GM12892 (cell line): Measurements from ENCODE around the gene ENGASE.

Source experiments
- DNase-seq: peaks from one replicate; pipeline ENCODE4 v3.0.0; 2011; ENCODE audit not compliant: insufficient read length
- FAIRE-seq: peaks from 2 replicates; lab custom pipeline; 2011; peaks lifted over from hg19 to GRCh38; lab: Jason Lieb, UNC
- POLR2A ChIP-seq: IDR thresholded peaks from 2 replicates; pipeline ENCODE4 v1.6.1; 2011; ENCODE audit warnings: low read depth, low read length, control low read depth
- POLR2AphosphoS5 ChIP-seq: IDR thresholded peaks from 2 replicates; pipeline ENCODE4 v1.6.1; 2011; ENCODE audit warnings: low read depth, low read length, control low read depth
- TAF1 ChIP-seq: IDR thresholded peaks from 2 replicates; pipeline ENCODE4 v1.6.1; 2011; ENCODE audit warnings: low read depth, mild to moderate bottlenecking, control low read depth, low read length, borderline replicate concordance

The ENGASE gene

GRCh38 chr17:79129523-79129922 is 54.9 kb downstream of the ENGASE start:
- TF ChIP-seq TAF1 (no peak), POLR2AphosphoS5 (no peak), POLR2A (no peak)
- FAIRE-seq (no peak), DNase-seq (no peak)

GRCh38 chr17:79130536-79131273 is 56.1 kb downstream of the ENGASE start:
- no peak for FAIRE-seq
- no peak for DNase-seq
- TF ChIP-seq TAF1 (no peak), POLR2A (no peak), POLR2AphosphoS5 (no peak)

GRCh38 chr17:79131274-79131635 is 56.6 kb downstream of the ENGASE start:
- DNase-seq (no peak), FAIRE-seq (no peak)
- no peak for TF ChIP-seq POLR2A
- TF ChIP-seq POLR2AphosphoS5 = no peak
- no peak for TF ChIP-seq TAF1

GRCh38 chr17:79131701-79132100 is 57.1 kb downstream of the ENGASE start:
- TF ChIP-seq POLR2A = no peak
- no peak for TF ChIP-seq TAF1
- no peak for TF ChIP-seq POLR2AphosphoS5
- FAIRE-seq (no peak), DNase-seq (no peak)

GRCh38 chr17:79132271-79133064 is 57.8 kb downstream of the ENGASE start:
- no peak for DNase-seq
- no peak for FAIRE-seq
- TF ChIP-seq POLR2AphosphoS5 (no peak), TAF1 (no peak), POLR2A (no peak)

GRCh38 chr17:79133214-79133613 is 58.6 kb downstream of the ENGASE start:
- DNase-seq (no peak), FAIRE-seq (no peak)
- no peak for TF ChIP-seq POLR2AphosphoS5
- no peak for TF ChIP-seq POLR2A
- no peak for TF ChIP-seq TAF1

GRCh38 chr17:79133985-79134384 is 59.4 kb downstream of the ENGASE start:
- DNase-seq (no peak), FAIRE-seq (no peak)
- no peak for TF ChIP-seq POLR2AphosphoS5
- TF ChIP-seq POLR2A = no peak
- TF ChIP-seq TAF1 = no peak

GRCh38 chr17:79135011-79135410 is 60.4 kb downstream of the ENGASE start:
- TF ChIP-seq POLR2AphosphoS5 (no peak), TAF1 (no peak), POLR2A (no peak)
- DNase-seq = no peak
- FAIRE-seq = no peak

GRCh38 chr17:79135628-79136405 is 61.2 kb downstream of the ENGASE start:
- FAIRE-seq (no peak), DNase-seq (no peak)
- TF ChIP-seq POLR2AphosphoS5 (no peak), TAF1 (no peak), POLR2A (no peak)
